AG04449 (cell line): ENCODE data around the gene NNMT.

Source experiments
- CTCF ChIA-PET: fragments of 350-600 bp; formaldehyde crosslinking; extraction: SDS; loops from one replicate; lab custom pipeline; 2021; ENCODE audit warnings: antibody characterized with exemption; lab: Yijun Ruan, JAX
- POLR2A ChIA-PET: fragments of 400-600, 350-600 bp; formaldehyde crosslinking; extraction: SDS; loops from one replicate; lab custom pipeline; 2020; ENCODE audit warnings: antibody characterized with exemption, inconsistent platforms; lab: Yijun Ruan, JAX
- DNase-seq: peaks from one replicate; pipeline ENCODE4 v3.0.0-alpha.2; 2010; ENCODE audit warnings: low read depth, low spot score
- H3K4me3 ChIP-seq: 2 replicates; pipeline ENCODE4 v1.5.1; 2011; ENCODE audit warnings: low read depth, mild to moderate bottlenecking, control low read depth, low read length
- TF ChIP-seq, protein P1 (sequence below): IDR thresholded peaks from one replicate; pipeline ENCODE4 v1.5.1; 2011; ENCODE audit warnings: mild to moderate bottlenecking, moderate library complexity, low read length, control low read depth, inconsistent platforms; ENCODE audit not compliant: insufficient read depth; ENCODE audit errors: missing control alignments

The NNMT gene

DNA sequence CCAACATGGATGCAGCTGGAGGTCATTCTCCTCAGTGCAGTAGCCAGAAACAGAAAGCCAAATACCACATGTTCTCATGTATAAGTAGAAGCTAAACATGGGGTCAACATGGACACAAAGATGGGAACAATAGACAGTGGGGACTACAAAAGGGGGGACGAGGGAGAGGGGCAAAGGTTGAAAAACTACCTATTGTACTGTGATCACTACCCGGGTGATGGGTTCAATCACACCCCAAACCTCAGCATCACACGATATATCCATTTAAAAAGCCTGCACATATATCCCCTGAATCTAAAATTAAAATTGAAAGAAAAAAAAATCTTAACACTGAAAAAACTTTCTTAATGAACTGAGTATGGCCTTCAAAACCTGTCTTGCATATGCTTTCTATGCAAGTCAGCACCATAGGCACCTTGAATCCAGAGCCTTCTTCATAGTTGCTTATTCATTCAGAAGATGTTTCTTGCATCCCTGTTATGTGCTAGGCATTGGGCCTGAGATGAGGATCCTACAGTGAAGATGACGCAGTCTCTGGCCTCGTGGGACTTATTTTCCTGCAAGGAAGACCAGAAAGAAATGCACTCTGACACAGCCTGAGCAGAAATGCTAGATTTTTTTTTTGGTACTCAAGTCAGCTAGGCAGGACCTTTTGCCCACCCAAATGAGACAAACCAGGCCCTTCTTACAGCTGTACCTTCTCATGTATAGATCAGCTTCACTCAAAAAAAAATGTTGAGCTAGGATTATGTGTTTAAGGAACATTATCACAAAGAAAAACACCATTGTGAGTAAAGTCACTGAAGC is 21.0 kb downstream of the NNMT start:
- ChIA-PET POLR2A (no interaction called here), CTCF (interaction anchor here (1.3 to 2.4 kb wide), 4 partner anchors 9 to 36 kb away, joined by 4 to 19 read pairs (median 10); no protein-coding TSS in a partner anchor)
- no peak for DNase-seq
- no peak overlapping the region for H3K4me3 ChIP-seq
- TF ChIP-seq, protein P1, sequence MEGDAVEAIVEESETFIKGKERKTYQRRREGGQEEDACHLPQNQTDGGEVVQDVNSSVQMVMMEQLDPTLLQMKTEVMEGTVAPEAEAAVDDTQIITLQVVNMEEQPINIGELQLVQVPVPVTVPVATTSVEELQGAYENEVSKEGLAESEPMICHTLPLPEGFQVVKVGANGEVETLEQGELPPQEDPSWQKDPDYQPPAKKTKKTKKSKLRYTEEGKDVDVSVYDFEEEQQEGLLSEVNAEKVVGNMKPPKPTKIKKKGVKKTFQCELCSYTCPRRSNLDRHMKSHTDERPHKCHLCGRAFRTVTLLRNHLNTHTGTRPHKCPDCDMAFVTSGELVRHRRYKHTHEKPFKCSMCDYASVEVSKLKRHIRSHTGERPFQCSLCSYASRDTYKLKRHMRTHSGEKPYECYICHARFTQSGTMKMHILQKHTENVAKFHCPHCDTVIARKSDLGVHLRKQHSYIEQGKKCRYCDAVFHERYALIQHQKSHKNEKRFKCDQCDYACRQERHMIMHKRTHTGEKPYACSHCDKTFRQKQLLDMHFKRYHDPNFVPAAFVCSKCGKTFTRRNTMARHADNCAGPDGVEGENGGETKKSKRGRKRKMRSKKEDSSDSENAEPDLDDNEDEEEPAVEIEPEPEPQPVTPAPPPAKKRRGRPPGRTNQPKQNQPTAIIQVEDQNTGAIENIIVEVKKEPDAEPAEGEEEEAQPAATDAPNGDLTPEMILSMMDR: no peak

DNA sequence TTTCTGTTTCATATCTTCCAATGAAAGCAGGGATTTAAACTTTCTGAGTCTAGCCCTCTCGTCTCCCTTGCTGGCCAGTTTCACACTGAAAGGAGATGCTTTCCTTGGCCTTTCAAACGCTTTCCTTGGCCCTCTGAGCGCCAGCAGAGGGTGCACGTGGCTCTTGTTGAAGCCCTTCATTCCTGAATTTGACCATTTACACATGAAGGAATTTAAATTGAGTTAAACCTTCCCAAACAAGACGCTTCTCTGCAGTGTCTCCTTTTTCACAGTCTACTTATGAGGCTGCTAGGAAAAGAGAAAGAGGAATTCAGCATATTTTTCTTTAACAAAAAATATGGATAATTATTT is 21.6 kb downstream of the NNMT start:
- no peak for DNase-seq
- no peak overlapping the region for H3K4me3 ChIP-seq
- POLR2A ChIA-PET: no interaction called here
- TF ChIP-seq, protein P1: peak; percentile 69
- CTCF ChIA-PET: interaction anchor here (2.2 to 2.4 kb wide), 2 partner anchors 10 to 37 kb away, joined by 11 to 19 read pairs; no protein-coding TSS in a partner anchor

DNA sequence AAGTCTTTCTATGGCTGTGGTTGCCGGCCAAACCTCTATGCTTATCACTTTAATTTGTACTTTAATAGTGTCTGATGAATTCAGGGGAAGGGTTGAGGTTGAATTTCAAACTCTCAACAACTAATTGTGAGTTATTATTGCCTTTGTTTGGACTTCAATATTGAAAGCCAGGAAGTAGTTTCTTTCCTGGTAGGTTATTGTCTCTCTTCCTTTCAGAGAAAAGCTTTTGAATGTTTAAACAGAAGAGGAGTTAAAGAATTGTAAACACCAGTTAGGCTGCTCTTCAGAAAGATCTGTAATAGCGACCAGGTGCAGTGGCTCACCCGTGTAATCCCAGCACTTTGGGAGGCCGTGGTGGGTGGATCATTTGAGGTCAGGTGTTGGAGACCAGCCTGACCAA is 22.2 kb downstream of the NNMT start:
- H3K4me3 ChIP-seq: no peak overlapping the region
- TF ChIP-seq, protein P1: no peak
- no peak for DNase-seq
- POLR2A ChIA-PET: no interaction called here
- CTCF ChIA-PET: interaction anchor here (0.9 to 2.4 kb wide), 2 partner anchors 38 to 39 kb away, joined by 3 to 11 read pairs; no protein-coding TSS in a partner anchor

DNA sequence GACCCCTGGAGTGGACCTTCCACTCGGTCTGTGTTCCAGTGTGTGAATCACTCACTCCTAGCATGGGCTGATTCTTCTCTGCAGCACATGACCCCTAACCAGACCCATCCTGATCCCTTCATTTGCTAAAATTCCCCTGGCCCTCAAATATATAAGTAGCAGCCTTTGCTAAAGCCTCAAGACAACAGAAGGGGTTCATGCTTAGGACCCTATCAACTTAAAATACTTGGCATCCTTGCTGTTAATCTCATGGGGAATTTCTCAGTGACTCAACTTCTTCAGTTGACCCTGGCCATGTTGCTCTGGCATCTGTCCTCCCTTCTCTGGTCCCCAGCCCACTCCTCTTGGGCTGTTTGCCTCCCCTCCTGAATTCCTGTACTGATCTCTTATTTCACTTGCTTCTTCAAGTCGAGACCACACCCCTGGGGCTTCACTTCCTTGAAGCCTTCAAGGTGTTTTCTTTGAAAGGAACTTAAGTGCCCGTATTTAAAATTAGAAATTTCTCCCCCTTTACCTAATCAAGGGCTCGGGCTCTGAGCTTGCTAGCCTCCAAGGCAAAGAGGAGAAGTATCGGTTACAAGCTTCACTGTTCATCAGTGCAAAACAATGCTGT is 23.6 kb downstream of the NNMT start:
- TF ChIP-seq, protein P1: no peak
- POLR2A ChIA-PET: no interaction called here
- CTCF ChIA-PET: interaction anchor here (1.0 kb wide), 1 partner anchor 21 kb away, joined by 3 read pairs; no protein-coding TSS in a partner anchor
- no peak for DNase-seq
- H3K4me3 ChIP-seq: no peak overlapping the region

DNA sequence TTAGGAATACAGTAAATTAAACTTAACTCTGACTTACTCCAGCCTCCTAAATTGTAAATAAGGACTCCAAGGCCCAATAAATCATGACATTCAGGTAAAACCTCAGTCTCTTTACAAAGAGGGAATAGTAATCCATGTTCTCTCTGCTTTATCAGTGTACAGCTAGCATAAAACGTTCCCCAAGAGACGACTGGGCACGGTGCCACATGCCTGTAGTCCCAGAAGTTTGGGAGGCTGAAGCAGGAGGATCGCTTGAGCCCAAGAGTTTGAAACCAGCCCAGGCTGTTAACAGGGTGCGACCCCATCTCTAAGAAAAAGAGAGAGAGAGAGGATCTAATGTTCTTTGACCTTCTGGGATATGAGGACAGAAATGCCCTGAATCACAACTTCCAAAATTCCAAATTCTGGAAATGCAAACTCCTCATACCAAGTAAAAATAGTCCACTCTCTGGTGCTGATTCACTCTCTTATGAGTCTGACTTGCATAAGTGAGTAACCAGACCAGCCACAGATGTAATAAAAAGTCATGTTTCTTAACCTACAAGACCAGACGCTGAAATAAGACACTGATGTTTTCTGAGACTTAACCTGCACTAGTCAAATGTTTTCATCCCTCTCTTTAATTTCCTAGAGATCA is 25.5 kb downstream of the NNMT start:
- peak; percentile 90 for DNase-seq
- TF ChIP-seq, protein P1: no peak
- ChIA-PET POLR2A (interaction anchor here (0.6 to 1.0 kb wide), 3 partner anchors 14 to 117 kb away, joined by 3 read pairs; partner anchors contain the start of gene REXO2), CTCF (interaction anchor here (0.7 to 4.4 kb wide), 3 partner anchors 8 to 41 kb away, joined by 3 to 24 read pairs (median 3); no protein-coding TSS in a partner anchor)
- no peak overlapping the region for H3K4me3 ChIP-seq
